ENCODE measurements around the gene UNC5B. TPM values are rescaled to one million over a fixed set of nuclear protein-coding genes. Genes with fewer than 3 reads are reported as not detected.

The UNC5B gene
- total and polyA plus RNA-seq, 2 experiments from 2014 or later: 2.7 to 6.5 TPM

GRCh38 chr10:71219918-71220688, 7.7 kb downstream of the UNC5B start:
- WGBS, 2 experiments (ENCODE audit: low coverage in 1 of 2, low lambda C conversion rate in 2 of 2, missing lambda C conversion rate in 2 of 2): 89 to 93% methylated on average over 8 of the region's 8 CpGs
- no peak overlapping the region for H2AFZ ChIP-seq
- H3K4me2 ChIP-seq (ENCODE audit: unreplicated experiment): no peak overlapping the region
- in situ Hi-C loops (cut with MboI): no loop called here
- no peaks in the 10 kb centered on the region for H3K27me3 ChIP-seq (replicated peaks; ENCODE audit: insufficient read depth)
- no peak for TF ChIP-seq EZH2 (IDR thresholded peaks at IDR 0.05; ENCODE audit: insufficient read depth, poor library complexity, severe bottlenecking)
- no peak for TF ChIP-seq EZH2phosphoT487 (IDR thresholded peaks at IDR 0.05; ENCODE audit: insufficient read depth, low read depth)
- H3K4me3 ChIP-seq: no peak overlapping the region
- no peak overlapping the region for H3K27ac ChIP-seq
- H3K9me3 ChIP-seq (ENCODE audit: low read depth): no peaks in the 10 kb centered on the region
- H3K9me2 ChIP-seq (ENCODE audit: insufficient read depth): no peaks in the 10 kb centered on the region
- H4K20me1 ChIP-seq (ENCODE audit: insufficient read depth): no peaks in the 10 kb centered on the region
- H3K36me3 ChIP-seq (ENCODE audit: low read depth): no peaks in the 10 kb centered on the region
- no peaks in the 10 kb centered on the region; the same call in 1 of the 2 replicates for H3F3A ChIP-seq (ENCODE audit: insufficient read depth)
- peaks cover 15% of the 10 kb centered on the region for H3K79me2 ChIP-seq (ENCODE audit: insufficient read depth)
- H3K4me1 ChIP-seq (ENCODE audit: insufficient read depth): peaks cover 17% of the 10 kb centered on the region
- no peak for DNase-seq
- H3K9ac ChIP-seq: no peak overlapping the region

- no peaks in the 10 kb centered on the region for H3K9me2 ChIP-seq (ENCODE audit: insufficient read depth)
- no peak overlapping the region for H2AFZ ChIP-seq
- no peaks in the 10 kb centered on the region for H3K27me3 ChIP-seq (replicated peaks; ENCODE audit: insufficient read depth)
- H3K4me1 ChIP-seq (ENCODE audit: insufficient read depth): peaks cover 17% of the 10 kb centered on the region
- H4K20me1 ChIP-seq (ENCODE audit: insufficient read depth): no peaks in the 10 kb centered on the region
- in situ Hi-C loops (cut with MboI): no loop called here
- H3K4me3 ChIP-seq: no peak overlapping the region
- H3K27ac ChIP-seq: no peak overlapping the region
- no peak for TF ChIP-seq EZH2 (IDR thresholded peaks at IDR 0.05; ENCODE audit: insufficient read depth, poor library complexity, severe bottlenecking)
- no peak for TF ChIP-seq EZH2phosphoT487 (IDR thresholded peaks at IDR 0.05; ENCODE audit: insufficient read depth, low read depth)
- H3K9me3 ChIP-seq (ENCODE audit: low read depth): no peaks in the 10 kb centered on the region
- H3F3A ChIP-seq (ENCODE audit: insufficient read depth): no peaks in the 10 kb centered on the region; the same call in 1 of the 2 replicates
- no peak overlapping the region for H3K4me2 ChIP-seq (ENCODE audit: unreplicated experiment)
- no peak overlapping the region for H3K9ac ChIP-seq
- H3K36me3 ChIP-seq (ENCODE audit: low read depth): no peaks in the 10 kb centered on the region
- no peak for DNase-seq
- WGBS, 2 experiments (ENCODE audit: low coverage in 1 of 2, low lambda C conversion rate in 2 of 2, missing lambda C conversion rate in 2 of 2): 84 to 90% methylated on average over 12 of the region's 12 CpGs
- peaks cover 7% of the 10 kb centered on the region; the same call in 1 of the 2 replicates for H3K79me2 ChIP-seq (ENCODE audit: insufficient read depth)
Measured at GRCh38 chr10:71220689-71221540, 8.5 kb downstream of the UNC5B start.

GRCh38 chr10:71221586-71222202, 9.3 kb downstream of the UNC5B start:
- Histone ChIP-seq H3K4me2 (ENCODE audit: unreplicated experiment) (no peak overlapping the region), H2AFZ (no peak overlapping the region), H3K36me3 (ENCODE audit: low read depth) (no peaks in the 10 kb centered on the region), H3K9ac (no peak overlapping the region), H3K9me3 (ENCODE audit: low read depth) (no peaks in the 10 kb centered on the region), H3F3A (ENCODE audit: insufficient read depth) (no peaks in the 10 kb centered on the region; the same call in 1 of the 2 replicates), H3K9me2 (ENCODE audit: insufficient read depth) (no peaks in the 10 kb centered on the region), H3K27me3 (replicated peaks; ENCODE audit: insufficient read depth) (no peaks in the 10 kb centered on the region), H3K4me1 (ENCODE audit: insufficient read depth) (peaks cover 14% of the 10 kb centered on the region), H4K20me1 (ENCODE audit: insufficient read depth) (no peaks in the 10 kb centered on the region), H3K27ac (no peak overlapping the region), H3K79me2 (ENCODE audit: insufficient read depth) (0 out of 2 replicates have a peak, but pooled peaks cover under 1% of the 10 kb centered on the region), H3K4me3 (no peak overlapping the region)
- in situ Hi-C loops (cut with MboI): no loop called here
- no peak for DNase-seq
- 83 to 87% methylated on average over 5 of the region's 5 CpGs for WGBS, 2 experiments (ENCODE audit: low coverage in 1 of 2, low lambda C conversion rate in 2 of 2, missing lambda C conversion rate in 2 of 2)
- no peak for TF ChIP-seq EZH2phosphoT487 (IDR thresholded peaks at IDR 0.05; ENCODE audit: insufficient read depth, low read depth)
- TF ChIP-seq EZH2 (IDR thresholded peaks at IDR 0.05; ENCODE audit: insufficient read depth, poor library complexity, severe bottlenecking): no peak
